HepG2 (cell line): ENCODE data around the gene PUDP.

Experiments used
- MTA1 ChIP-seq: sonication (generic); formaldehyde crosslinking; IDR thresholded peaks from 2 replicates; pipeline ENCODE4 v1.4.0; 2020; ENCODE audit warnings: missing genetic modification reagents, mild to moderate bottlenecking, borderline replicate concordance
- RXRB ChIP-seq: IDR thresholded peaks from 2 replicates; pipeline ENCODE4 v1.6.1; 2016; ENCODE audit warnings: borderline replicate concordance, missing genetic modification reagents, missing compliant biosample characterization
- ZNF354B ChIP-seq: sonication (generic); formaldehyde crosslinking; IDR thresholded peaks from 2 replicates; pipeline ENCODE4 v1.8.0; 2022; ENCODE audit warnings: mild to moderate bottlenecking, missing genetic modification reagents
- ZNF780A ChIP-seq: sonication (generic); formaldehyde crosslinking; IDR thresholded peaks from 2 replicates; pipeline ENCODE4 v1.8.0; 2022; ENCODE audit warnings: mild to moderate bottlenecking, missing genetic modification reagents, moderate library complexity

- no peak for TF ChIP-seq ZNF780A (CRISPR knock-in tag)
- no peak for TF ChIP-seq RXRB (CRISPR knock-in tag)
- TF ChIP-seq ZNF354B (CRISPR knock-in tag) = no peak
- no peak for TF ChIP-seq MTA1 (CRISPR knock-in tag)
These were observed 13.0 kb downstream of the PUDP start for GRCh38 chrX:7134981-7135380.
